ENCODE data around the gene CDC42BPB. TPM values are rescaled to one million over a fixed set of nuclear protein-coding genes. Genes with fewer than 3 reads are reported as not detected.

Gene CDC42BPB
- total RNA-seq = under 1 TPM; 0.78 to 0.81 TPM

GRCh38 chr14:103057372-103058163 is at the start of gene CDC42BPB:
Gene CDC42BPB (minus strand): TSS chr14:103057549. CDS start chr14:103057173, 376 bp downstream.
- H3K27me3 Mint-ChIP-seq = peaks cover 39% of the 10 kb centered on the region

GRCh38 chr14:103105580-103106150 is 48.3 kb upstream of the CDC42BPB start:
- ChIA-PET POLR2A (no interaction called here), CTCF (interaction anchor here (0.9 to 3.0 kb wide), 21 partner anchors 10 to 411 kb away, joined by 3 to 25 read pairs (median 8); partner anchors contain the start of gene EXOC3L4)
- H3K9me3 Mint-ChIP-seq = no peaks in the 10 kb centered on the region
- H3K27me3 Mint-ChIP-seq = peaks cover 31% of the 10 kb centered on the region
- H3K36me3 Mint-ChIP-seq (ENCODE audit: low read depth) = no peaks in the 10 kb centered on the region
- H3K4me1 Mint-ChIP-seq = peaks cover 7% of the 10 kb centered on the region
- peak; percentile 26 for DNase-seq
- no peak overlapping the region for H3K27ac Mint-ChIP-seq
- H3K4me3 Mint-ChIP-seq = no peak overlapping the region

More at GRCh38 chr14:103057372-103058163, at the start of gene CDC42BPB:
- CTCF ChIA-PET = no interaction called here
- DNase-seq = peak; percentile 44
- H3K27ac Mint-ChIP-seq = no peak within 1 kb of the TSS
- peaks cover 8% of the 10 kb centered on the region for H3K4me1 Mint-ChIP-seq
- no peaks in the 10 kb centered on the region for H3K36me3 Mint-ChIP-seq (ENCODE audit: low read depth)
- POLR2A ChIA-PET = no interaction called here
- H3K4me3 Mint-ChIP-seq = peak within 1 kb of the TSS; percentile 69
- no peaks in the 10 kb centered on the region for H3K9me3 Mint-ChIP-seq

- peak; percentile 69 for DNase-seq
- H3K27me3 Mint-ChIP-seq = peaks cover 31% of the 10 kb centered on the region
- POLR2A ChIA-PET = interaction anchor here (0.7 kb wide), 1 partner anchor 290 kb away, joined by 3 read pairs; no protein-coding TSS in a partner anchor
- no peak overlapping the region for H3K4me3 Mint-ChIP-seq
- H3K9me3 Mint-ChIP-seq = no peaks in the 10 kb centered on the region
- peaks cover 7% of the 10 kb centered on the region for H3K4me1 Mint-ChIP-seq
- no peaks in the 10 kb centered on the region for H3K36me3 Mint-ChIP-seq (ENCODE audit: low read depth)
- no peak overlapping the region for H3K27ac Mint-ChIP-seq
- CTCF ChIA-PET = interaction anchor here (0.6 to 3.0 kb wide), 35 partner anchors 9 to 1213 kb away, joined by 3 to 25 read pairs (median 4); partner anchors contain the start of genes EXOC3L4 and LBHD2
Observed at GRCh38 chr14:103104654-103105452, 47.5 kb upstream of the CDC42BPB start.

GRCh38 chr14:103104389-103104653 is 47.0 kb upstream of the CDC42BPB start:
- H3K27me3 Mint-ChIP-seq = peaks cover 31% of the 10 kb centered on the region
- CTCF ChIA-PET = interaction anchor here (0.6 to 3.0 kb wide), 33 partner anchors 8 to 557 kb away, joined by 3 to 25 read pairs (median 5); partner anchors contain the start of genes EXOC3L4 and LBHD2
- peaks cover 7% of the 10 kb centered on the region for H3K4me1 Mint-ChIP-seq
- POLR2A ChIA-PET = no interaction called here
- DNase-seq = no peak
- no peaks in the 10 kb centered on the region for H3K9me3 Mint-ChIP-seq
- no peak overlapping the region for H3K4me3 Mint-ChIP-seq
- H3K36me3 Mint-ChIP-seq (ENCODE audit: low read depth) = no peaks in the 10 kb centered on the region
- H3K27ac Mint-ChIP-seq = no peak overlapping the region

- DNase-seq = no peak
- Mint-ChIP-seq H3K36me3 (ENCODE audit: low read depth) (no peaks in the 10 kb centered on the region), H3K27ac (no peak overlapping the region), H3K9me3 (no peaks in the 10 kb centered on the region), H3K27me3 (peaks cover 31% of the 10 kb centered on the region), H3K4me1 (peaks cover 7% of the 10 kb centered on the region), H3K4me3 (no peak overlapping the region)
- CTCF ChIA-PET = interaction anchor here (0.6 to 3.0 kb wide), 11 partner anchors 8 to 450 kb away, joined by 3 to 25 read pairs (median 7); no protein-coding TSS in a partner anchor
- POLR2A ChIA-PET = no interaction called here
Observed at GRCh38 chr14:103103461-103104388, 46.4 kb upstream of the CDC42BPB start.

GRCh38 chr14:103102689-103103260 is 45.4 kb upstream of the CDC42BPB start:
- no peaks in the 10 kb centered on the region for H3K9me3 Mint-ChIP-seq
- no peak for DNase-seq
- ChIA-PET CTCF (interaction anchor here (0.6 to 2.3 kb wide), 2 partner anchors 39 to 449 kb away, joined by 3 to 6 read pairs; no protein-coding TSS in a partner anchor), POLR2A (no interaction called here)
- no peak overlapping the region for H3K27ac Mint-ChIP-seq
- H3K27me3 Mint-ChIP-seq = peaks cover 31% of the 10 kb centered on the region
- no peaks in the 10 kb centered on the region for H3K36me3 Mint-ChIP-seq (ENCODE audit: low read depth)
- no peak overlapping the region for H3K4me3 Mint-ChIP-seq
- H3K4me1 Mint-ChIP-seq = peaks cover 7% of the 10 kb centered on the region

- H3K27ac Mint-ChIP-seq = no peak overlapping the region
- no peaks in the 10 kb centered on the region for H3K36me3 Mint-ChIP-seq (ENCODE audit: low read depth)
- H3K9me3 Mint-ChIP-seq = no peaks in the 10 kb centered on the region
- ChIA-PET CTCF (interaction anchor here (2.3 kb wide), 1 partner anchor 39 kb away, joined by 6 read pairs; no protein-coding TSS in a partner anchor), POLR2A (no interaction called here)
- H3K4me1 Mint-ChIP-seq = peaks cover 7% of the 10 kb centered on the region
- H3K4me3 Mint-ChIP-seq = no peak overlapping the region
- peaks cover 31% of the 10 kb centered on the region for H3K27me3 Mint-ChIP-seq
- no peak for DNase-seq
Observed at GRCh38 chr14:103101963-103102688, 44.8 kb upstream of the CDC42BPB start.

- Mint-ChIP-seq H3K36me3 (ENCODE audit: low read depth) (no peaks in the 10 kb centered on the region), H3K4me3 (no peak overlapping the region), H3K9me3 (no peaks in the 10 kb centered on the region), H3K27me3 (peaks cover 31% of the 10 kb centered on the region), H3K27ac (no peak overlapping the region), H3K4me1 (peaks cover 7% of the 10 kb centered on the region)
- no peak for DNase-seq
- CTCF ChIA-PET = interaction anchor here (2.3 kb wide), 1 partner anchor 40 kb away, joined by 6 read pairs; no protein-coding TSS in a partner anchor
- POLR2A ChIA-PET = no interaction called here
Observed at GRCh38 chr14:103101257-103101962, 44.1 kb upstream of the CDC42BPB start.

GRCh38 chr14:103100281-103101121 is 43.2 kb upstream of the CDC42BPB start:
- no peak for DNase-seq
- no peaks in the 10 kb centered on the region for H3K36me3 Mint-ChIP-seq (ENCODE audit: low read depth)
- H3K4me3 Mint-ChIP-seq = no peak overlapping the region
- ChIA-PET POLR2A (no interaction called here), CTCF (interaction anchor here (2.3 kb wide), 1 partner anchor 41 kb away, joined by 6 read pairs; no protein-coding TSS in a partner anchor)
- H3K27ac Mint-ChIP-seq = no peak overlapping the region
- no peaks in the 10 kb centered on the region for H3K9me3 Mint-ChIP-seq
- H3K27me3 Mint-ChIP-seq = peaks cover 27% of the 10 kb centered on the region
- H3K4me1 Mint-ChIP-seq = peaks cover 7% of the 10 kb centered on the region

- Mint-ChIP-seq H3K27ac (no peak overlapping the region), H3K36me3 (ENCODE audit: low read depth) (no peaks in the 10 kb centered on the region), H3K9me3 (no peaks in the 10 kb centered on the region), H3K4me1 (peaks cover 3% of the 10 kb centered on the region), H3K27me3 (peaks cover 21% of the 10 kb centered on the region), H3K4me3 (no peak overlapping the region)
- DNase-seq = no peak
- ChIA-PET POLR2A (no interaction called here), CTCF (no interaction called here)
Observed at GRCh38 chr14:103099733-103100280, 42.5 kb upstream of the CDC42BPB start.
